GM12878 (cell line): Measurements from ENCODE around the gene LIMS1. TPM values are rescaled to one million over a fixed set of nuclear protein-coding genes. Genes with fewer than 3 reads are reported as not detected.

Experiments
- ASH2L ChIP-seq: fragments of 300-600, 200-600 bp; sonication (generic); IDR thresholded peaks from 2 replicates; pipeline ENCODE4 v1.6.1; 2017; ENCODE audit warnings: low read depth, mild to moderate bottlenecking, borderline replicate concordance
- BCL11A ChIP-seq: IDR thresholded peaks from 2 replicates; pipeline ENCODE4 v1.6.1; 2011; ENCODE audit warnings: low read depth, low read length
- BCL3 ChIP-seq: IDR thresholded peaks from 2 replicates; pipeline ENCODE4 v1.6.1; 2011; ENCODE audit warnings: borderline replicate concordance, low read depth, mild to moderate bottlenecking, moderate library complexity, low read length; ENCODE audit not compliant: insufficient read depth, poor library complexity, severe bottlenecking
- CHD2 ChIP-seq: IDR thresholded peaks from 2 replicates; pipeline ENCODE4 v1.6.1; 2011; ENCODE audit warnings: low read depth, low read length, improper control_type of control experiment, borderline replicate concordance
- CREB1 ChIP-seq: IDR thresholded peaks from 2 replicates; pipeline ENCODE4 v1.6.1; 2012; ENCODE audit warnings: low read depth, mild to moderate bottlenecking, inconsistent platforms
- CTCF ChIP-seq, 3 experiments: IDR thresholded peaks in 2 of 3; conservative IDR thresholded peaks in 1 of 3; 2 replicates each; pipeline ENCODE4 v1.5.1; 2011; ENCODE audit warnings: low read depth in 3 of 3, low read length in 3 of 3, mild to moderate bottlenecking in 3 of 3, control low read depth in 2 of 3, moderate library complexity in 2 of 3, inconsistent platforms in 1 of 3, mixed read lengths in 1 of 3; ENCODE audit not compliant: control insufficient read depth in 2 of 3, insufficient read depth in 1 of 3; ENCODE audit errors: extremely low read depth in 1 of 3
- EED ChIP-seq: sonication (generic); IDR thresholded peaks from 2 replicates; pipeline ENCODE4 v1.6.1; 2016; ENCODE audit warnings: antibody characterized with exemption, low read depth
- HDAC6 ChIP-seq: fragments of 200-600 bp; sonication (generic); IDR thresholded peaks from one replicate; pipeline ENCODE4 v1.8.0; 2017; ENCODE audit warnings: antibody characterized with exemption; ENCODE audit not compliant: unreplicated experiment
- IKZF2 ChIP-seq, 2 experiments: fragments of 450-650 bp; IDR thresholded peaks; 2 replicates each; pipeline ENCODE4 v1.6.1; 2017; ENCODE audit warnings: mild to moderate bottlenecking in 2 of 2, moderate library complexity in 2 of 2
- KLF5 ChIP-seq: fragments of 450-650 bp; IDR thresholded peaks from 2 replicates; pipeline ENCODE4 v1.6.1; 2014; ENCODE audit warnings: mild to moderate bottlenecking; ENCODE audit not compliant: partially characterized antibody
- MLLT1 ChIP-seq: fragments of 450-650 bp; IDR thresholded peaks from 2 replicates; pipeline ENCODE4 v1.6.1; 2016; ENCODE audit warnings: mild to moderate bottlenecking
- MYC ChIP-seq: IDR thresholded peaks from 2 replicates; pipeline ENCODE4 v1.6.1; 2011; ENCODE audit warnings: mild to moderate bottlenecking, low read length, moderate library complexity, inconsistent platforms; ENCODE audit not compliant: insufficient read depth, insufficient replicate concordance, insufficient read length, severe bottlenecking
- NFXL1 ChIP-seq: fragments of 450-650 bp; IDR thresholded peaks from 2 replicates; pipeline ENCODE4 v1.6.1; 2017; ENCODE audit warnings: antibody characterized with exemption, mild to moderate bottlenecking, borderline replicate concordance
- PAX5 ChIP-seq: IDR thresholded peaks from 2 replicates; pipeline ENCODE4 v1.6.1; 2011; ENCODE audit warnings: low read depth, low read length, borderline replicate concordance
- PBX3 ChIP-seq: IDR thresholded peaks from 2 replicates; pipeline ENCODE4 v1.6.1; 2011; ENCODE audit warnings: mild to moderate bottlenecking, low read depth, low read length, moderate library complexity; ENCODE audit not compliant: insufficient replicate concordance
- SIN3A ChIP-seq: IDR thresholded peaks from 2 replicates; pipeline ENCODE4 v1.6.1; 2012; ENCODE audit warnings: low read depth, low read length, improper control_type of control experiment
- STAT3 ChIP-seq: IDR thresholded peaks from 2 replicates; pipeline ENCODE4 v1.6.1; 2011; ENCODE audit warnings: low read depth, low read length, improper control_type of control experiment
- TAF1 ChIP-seq: IDR thresholded peaks from 2 replicates; pipeline ENCODE4 v1.6.1; 2011; ENCODE audit warnings: mild to moderate bottlenecking, low read depth, low read length, borderline replicate concordance
- TBL1XR1 ChIP-seq: IDR thresholded peaks from 2 replicates; pipeline ENCODE4 v1.6.1; 2012; ENCODE audit warnings: low read depth, low read length, improper control_type of control experiment
- ZNF274 ChIP-seq: IDR thresholded peaks from one replicate; pipeline ENCODE4 v1.8.0; 2011; ENCODE audit not compliant: insufficient read length, insufficient read depth
- ZZZ3 ChIP-seq: IDR thresholded peaks from 2 replicates; pipeline ENCODE4 v1.6.1; 2011; ENCODE audit warnings: low read depth; ENCODE audit not compliant: control insufficient read depth, insufficient read length
- polyA plus RNA-seq, 11 experiments: library from polyadenylated mRNA; depleted of rRNA in 4 of 11; unstranded in 6 of 11; stranded (reverse) in 5 of 11; fragments of >200 nt; fragmentation: Nextera tagmentation in 4 of 11; fragmentation: Illumina TruSeq in 1 of 11; extraction: Ambion mirVana in 4 of 11; extraction: Trizol in 1 of 11; gene quantifications; 1 replicate in 1 of 11; 2 replicates in 10 of 11; pipeline versions ENCODE4 v1.2.1 to v1.2.3, GENCODE V29; 2011 to 2016; ENCODE audit warnings: inconsistent platforms in 2 of 11, missing spikeins in 2 of 11, low read depth in 1 of 11
- total RNA-seq, 4 experiments: library from RNA; depleted of rRNA in 3 of 4; stranded (reverse); fragments of >200 nt in 3 of 4; fragmentation: Illumina TruSeq in 1 of 4; extraction: Trizol in 1 of 4; gene quantifications; 2 replicates each; pipeline versions ENCODE4 v1.2.1 to v1.2.3, GENCODE V29; 2013 to 2021

LIMS1 gene
- total and polyA plus RNA-seq, 10 of the 15 experiments (the other 5 are each of a cell fraction or from before 2014, with no cell fraction given): 15.7 to 98.1 (median 43.9) TPM

- TF ChIP-seq PAX5: peak; percentile 49; the same call in 1 of the 2 replicates
- TF ChIP-seq ASH2L: no peak
- TF ChIP-seq CTCF (IDR thresholded peaks at IDR 0.05 in 2 of 3, conservative IDR thresholded peaks at IDR 0.05 in 1 of 3; ENCODE audit: control insufficient read depth in 2 of 3, extremely low read depth in 1 of 3, insufficient read depth in 1 of 3, low read depth in 3 of 3, low read length in 3 of 3): no peak
- no peak for TF ChIP-seq ZNF274
- no peak for TF ChIP-seq ZZZ3
- no peak for TF ChIP-seq NFXL1
- no peak for TF ChIP-seq STAT3
- no peak for TF ChIP-seq HDAC6
- TF ChIP-seq EED: peak; percentile 51; the same call in 1 of the 2 replicates
- peak; percentile 22 to 24; a peak in 2 of 4 replicates for TF ChIP-seq IKZF2 (IDR thresholded peaks at IDR 0.05)
- peak; percentile 85; the same call in 1 of the 2 replicates for TF ChIP-seq TAF1
- peak; percentile 98 for TF ChIP-seq MYC
- TF ChIP-seq KLF5: no peak
- peak; percentile 77 for TF ChIP-seq SIN3A
- peak; percentile 100 for TF ChIP-seq CREB1
- peak; percentile 82; the same call in 1 of the 2 replicates for TF ChIP-seq MLLT1
- no peak for TF ChIP-seq TBL1XR1
- no peak for TF ChIP-seq BCL3
- no peak for TF ChIP-seq BCL11A
- peak; percentile 80 for TF ChIP-seq CHD2
- TF ChIP-seq PBX3: no peak
Observed at GRCh38 chr2:108719149-108720044, 185.1 kb downstream of the LIMS1 start, which contains the start of gene RANBP2 (continued).
